B cell (primary cell): ENCODE measurements around the gene DBET.
"Not testable (repeated sequence)": the region's sequence is repeated elsewhere in the genome, so short reads cannot be mapped to it uniquely, and the experiment has no call there.

Experiments
- EZH2 ChIP-seq: IDR thresholded peaks from 2 replicates; pipeline ENCODE4 v1.6.1; 2012; ENCODE audit warnings: borderline replicate concordance, low read depth, mild to moderate bottlenecking, moderate library complexity, low read length; ENCODE audit not compliant: insufficient read depth, poor library complexity, severe bottlenecking
- TF ChIP-seq, protein P1 (sequence below): fragments of 200-600 bp; IDR thresholded peaks from one replicate; pipeline ENCODE4 v1.8.0; 2022; ENCODE audit warnings: antibody characterized with exemption, mild to moderate bottlenecking

DNA sequence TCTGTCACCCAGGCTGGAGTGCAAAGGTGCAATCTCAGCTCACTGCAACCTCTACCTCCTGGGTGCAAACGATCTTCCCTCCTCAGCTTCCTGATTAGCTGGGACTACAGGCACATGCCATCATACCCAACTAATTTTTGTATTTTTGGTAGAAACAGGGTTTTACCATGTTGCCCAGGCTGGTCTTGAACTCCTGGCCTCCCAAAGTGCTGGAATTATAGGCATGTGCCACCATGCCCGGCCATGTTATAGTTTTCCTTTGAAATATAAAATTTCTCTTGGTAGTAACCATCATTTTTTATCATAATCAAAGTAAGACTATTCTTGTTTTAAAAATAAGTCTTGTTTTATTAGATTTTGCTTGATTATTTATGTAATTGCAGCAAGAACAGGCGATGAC lies 50.7 kb downstream of the DBET start:
- TF ChIP-seq, protein P1, sequence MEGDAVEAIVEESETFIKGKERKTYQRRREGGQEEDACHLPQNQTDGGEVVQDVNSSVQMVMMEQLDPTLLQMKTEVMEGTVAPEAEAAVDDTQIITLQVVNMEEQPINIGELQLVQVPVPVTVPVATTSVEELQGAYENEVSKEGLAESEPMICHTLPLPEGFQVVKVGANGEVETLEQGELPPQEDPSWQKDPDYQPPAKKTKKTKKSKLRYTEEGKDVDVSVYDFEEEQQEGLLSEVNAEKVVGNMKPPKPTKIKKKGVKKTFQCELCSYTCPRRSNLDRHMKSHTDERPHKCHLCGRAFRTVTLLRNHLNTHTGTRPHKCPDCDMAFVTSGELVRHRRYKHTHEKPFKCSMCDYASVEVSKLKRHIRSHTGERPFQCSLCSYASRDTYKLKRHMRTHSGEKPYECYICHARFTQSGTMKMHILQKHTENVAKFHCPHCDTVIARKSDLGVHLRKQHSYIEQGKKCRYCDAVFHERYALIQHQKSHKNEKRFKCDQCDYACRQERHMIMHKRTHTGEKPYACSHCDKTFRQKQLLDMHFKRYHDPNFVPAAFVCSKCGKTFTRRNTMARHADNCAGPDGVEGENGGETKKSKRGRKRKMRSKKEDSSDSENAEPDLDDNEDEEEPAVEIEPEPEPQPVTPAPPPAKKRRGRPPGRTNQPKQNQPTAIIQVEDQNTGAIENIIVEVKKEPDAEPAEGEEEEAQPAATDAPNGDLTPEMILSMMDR, result not testable (repeated sequence)
- not testable (repeated sequence) for TF ChIP-seq EZH2
